ENCODE results near the gene SERPIND1. TPM values are rescaled to one million over a fixed set of nuclear protein-coding genes. Genes with fewer than 3 reads are reported as not detected.

SERPIND1 gene
- total and polyA plus RNA-seq, 2 of the 8 experiments (the other 6 are each of a cell fraction or from before 2014, with no cell fraction given) = not detected

DNA sequence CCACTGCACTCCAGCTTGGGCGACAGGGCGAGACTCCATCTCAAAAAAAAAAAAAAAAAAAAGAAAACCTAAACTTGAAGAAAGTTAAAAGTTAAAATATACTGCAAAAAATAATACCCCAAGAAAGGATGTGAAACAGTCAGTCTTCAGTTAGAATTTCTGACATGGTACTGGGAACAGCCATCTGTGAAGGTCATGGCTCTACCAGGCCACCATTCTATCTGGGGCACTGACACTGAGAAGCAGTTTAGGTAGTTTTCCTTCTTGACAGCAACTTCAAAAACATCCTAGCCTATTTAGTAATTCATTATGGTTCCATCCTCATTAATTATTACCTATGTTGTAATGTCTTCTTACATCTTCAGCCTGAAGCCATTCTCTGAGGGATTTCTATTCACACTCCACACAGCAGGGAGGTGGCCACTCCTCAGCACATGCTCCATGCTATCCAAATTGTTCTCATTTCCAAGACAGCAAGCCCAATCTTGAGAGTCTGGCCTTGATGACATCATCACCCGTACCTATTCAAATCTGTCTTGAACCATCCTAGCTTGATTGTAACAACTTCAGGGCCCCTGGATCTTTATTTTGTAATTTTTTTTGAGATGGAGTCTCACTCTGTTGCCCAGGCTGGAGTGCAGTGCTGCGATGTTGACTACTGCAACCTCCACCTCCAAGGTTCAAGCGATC is 38.2 kb downstream of the SERPIND1 start:
- Histone ChIP-seq H4K20me1 (replicated peaks in 1 of 2; ENCODE audit: control insufficient read depth in 1 of 2, insufficient read depth in 2 of 2, low read length in 2 of 2) (no peaks in the 10 kb centered on the region), H3K36me3 (ENCODE audit: control insufficient read depth in 2 of 4, insufficient read depth in 4 of 4, low read length in 3 of 4) (peaks cover 0 to 8% (median 4%) of the 10 kb centered on the region in 4 experiments; a peak in 1 of 8 replicates), H2AFZ (ENCODE audit: low read length) (no peak overlapping the region), H3K4me1 (replicated peaks in 1 of 4; ENCODE audit: control insufficient read depth in 3 of 4, insufficient read depth in 4 of 4, low read length in 3 of 4) (no peaks in the 10 kb centered on the region), H2BK120ac (replicated peaks; ENCODE audit: low read depth, low read length) (no peak overlapping the region), H4K5ac (ENCODE audit: insufficient read length, low read depth, low read length) (no peak overlapping the region), H3K27ac (ENCODE audit: low read depth, low read length) (no peak overlapping the region), H3K27me3 (replicated peaks in 1 of 4; ENCODE audit: control insufficient read depth in 3 of 4, extremely low read depth in 1 of 4, insufficient read depth in 3 of 4, low read length in 3 of 4) (no peaks in the 10 kb centered on the region), H3K14ac (ENCODE audit: insufficient read length) (no peak overlapping the region), H2BK15ac (ENCODE audit: low read length) (no peak overlapping the region), H3K4ac (replicated peaks; ENCODE audit: insufficient read length, low read depth, low read length) (no peak overlapping the region), H4K91ac (replicated peaks; ENCODE audit: insufficient read length, low read length) (no peak overlapping the region), H3K4me2 (ENCODE audit: insufficient read depth in 1 of 2, low read depth in 2 of 2, low read length in 2 of 2) (no peak overlapping the region), H2BK12ac (ENCODE audit: low read depth, low read length) (no peak overlapping the region), H2AK5ac (ENCODE audit: low read depth, low read length) (no peak overlapping the region), H2BK20ac (ENCODE audit: low read length) (no peak overlapping the region), H3K9me3 (ENCODE audit: insufficient read depth in 2 of 2, low read depth in 1 of 2, low read length in 1 of 2) (no peaks in the 10 kb centered on the region), H3K9ac (replicated peaks in 1 of 4; ENCODE audit: extremely low read depth in 1 of 4, low read depth in 3 of 4, low read length in 3 of 4) (no peak overlapping the region), H4K8ac (ENCODE audit: extremely low read depth, insufficient read depth, low read length) (no peak overlapping the region), H2BK5ac (ENCODE audit: low read depth, low read length) (no peak overlapping the region), H3K23me2 (ENCODE audit: low read depth, low read length) (no peaks in the 10 kb centered on the region), H3K4me3 (ENCODE audit: extremely low read depth in 1 of 4, insufficient read depth in 2 of 4, low read depth in 3 of 4, low read length in 4 of 4) (no peak overlapping the region), H3K56ac (replicated peaks; ENCODE audit: insufficient read length, low read depth, low read length) (no peak overlapping the region), H3K79me2 (ENCODE audit: control insufficient read depth in 1 of 2, insufficient read depth in 2 of 2, low read length in 2 of 2) (no peaks in the 10 kb centered on the region), H3K23ac (ENCODE audit: insufficient read length) (no peak overlapping the region), H3K79me1 (ENCODE audit: low read depth, low read length) (no peaks in the 10 kb centered on the region), H3K18ac (ENCODE audit: extremely low read depth, low read length) (no peak overlapping the region)
- ChIA-PET CTCF (ENCODE audit: partially characterized antibody) (interaction anchor here (0.9 kb wide), 1 partner anchor 28 kb away, joined by 3 read pairs; no protein-coding TSS in a partner anchor), POLR2A (ENCODE audit: partially characterized antibody) (no interaction called here)
- DNase-seq (ENCODE audit: low read depth in 1 of 2, low spot score in 2 of 2) (no peak), FAIRE-seq (no peak)
- WGBS, 2 experiments (ENCODE audit: extremely low coverage in 1 of 2, insufficient coverage in 1 of 2, insufficient read length in 1 of 2, insufficient replicate concordance in 2 of 2, low coverage in 1 of 2, low lambda C conversion rate in 2 of 2, missing lambda C conversion rate in 1 of 2) = 93% methylated on average over 5 of the region's 5 CpGs; no CpG with 5 or more reads in 1 of the 2 experiments
- no peak for TF ChIP-seq HDAC6 (IDR thresholded peaks at IDR 0.05; ENCODE audit: low read depth, low read length)
- no peak for TF ChIP-seq GABPA (IDR thresholded peaks at IDR 0.05; ENCODE audit: borderline replicate concordance, insufficient read depth, low read length)
- no peak for TF ChIP-seq POU5F1 (IDR thresholded peaks at IDR 0.05; ENCODE audit: low read depth, low read length)
- TF ChIP-seq RFX5 (IDR thresholded peaks at IDR 0.05; ENCODE audit: borderline replicate concordance, low read depth, low read length) = no peak
- TF ChIP-seq SP1 (IDR thresholded peaks at IDR 0.05; ENCODE audit: low read depth, low read length) = no peak

Data from H1 (cell line).